ENCODE measurements around the gene GOLGA6A.
A peak's percentile ranks its signal among the peaks of the same experiment; 100 is the strongest.
"Not testable (repeated sequence)": the region's sequence is repeated elsewhere in the genome, so short reads cannot be mapped to it uniquely, and the experiment has no call there.

GOLGA6A gene

DNA sequence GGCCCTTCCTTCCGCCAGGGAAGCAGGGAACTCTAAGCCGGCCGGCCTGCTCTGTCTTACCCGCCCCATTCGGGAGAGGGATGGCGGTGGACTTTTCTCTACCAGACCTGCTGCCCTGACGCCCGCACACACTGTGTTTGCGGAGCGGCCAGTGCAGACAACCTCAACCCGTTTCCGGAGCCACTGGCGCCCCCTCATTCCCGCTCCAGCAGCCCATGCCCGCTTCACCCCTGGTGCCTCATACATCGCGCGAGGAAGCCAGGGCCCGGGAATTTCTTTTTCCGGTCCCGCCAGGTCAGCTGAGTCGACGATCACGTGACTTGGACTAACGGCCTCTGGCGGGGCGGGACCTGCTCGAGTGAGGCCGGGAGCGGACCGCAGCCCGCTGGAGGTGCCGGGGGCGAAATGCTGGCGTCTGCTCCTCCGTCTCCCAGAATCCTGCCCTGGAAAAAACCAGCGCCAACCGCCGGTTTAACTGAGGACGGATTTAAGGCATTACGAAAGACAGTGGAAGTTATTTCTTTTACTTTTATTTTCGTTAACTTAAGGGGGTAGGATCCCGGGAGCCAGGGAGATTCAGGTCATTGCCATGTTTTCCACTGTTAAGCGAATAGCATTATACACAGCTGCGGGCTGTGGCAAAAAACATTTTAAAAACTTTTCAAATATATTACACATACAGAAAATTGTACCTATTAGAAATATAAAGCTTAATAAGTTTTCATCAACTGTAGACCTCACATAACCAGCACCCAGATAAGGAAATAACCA is 17.8 kb upstream of the GOLGA6A start:
- not testable (repeated sequence) for H3K27me3 ChIP-seq (ENCODE audit: control insufficient read depth, insufficient read depth, low read length, poor library complexity, severe bottlenecking); H3K27ac ChIP-seq (ENCODE audit: insufficient read depth, low read depth, low read length, poor library complexity, severe bottlenecking); H3K36me3 ChIP-seq (ENCODE audit: control insufficient read depth, insufficient read depth, low read length); H3K9me3 ChIP-seq (ENCODE audit: control insufficient read depth, low read length); H3K4me1 ChIP-seq (ENCODE audit: control insufficient read depth, insufficient read depth, low read length)
- H3K4me3 ChIP-seq (ENCODE audit: insufficient read depth, low read depth, low read length) = peak overlapping the region; percentile 35
- WGBS, 2 experiments = 15 to 23% methylated on average over 26 to 27 of the region's 45 CpGs

DNA sequence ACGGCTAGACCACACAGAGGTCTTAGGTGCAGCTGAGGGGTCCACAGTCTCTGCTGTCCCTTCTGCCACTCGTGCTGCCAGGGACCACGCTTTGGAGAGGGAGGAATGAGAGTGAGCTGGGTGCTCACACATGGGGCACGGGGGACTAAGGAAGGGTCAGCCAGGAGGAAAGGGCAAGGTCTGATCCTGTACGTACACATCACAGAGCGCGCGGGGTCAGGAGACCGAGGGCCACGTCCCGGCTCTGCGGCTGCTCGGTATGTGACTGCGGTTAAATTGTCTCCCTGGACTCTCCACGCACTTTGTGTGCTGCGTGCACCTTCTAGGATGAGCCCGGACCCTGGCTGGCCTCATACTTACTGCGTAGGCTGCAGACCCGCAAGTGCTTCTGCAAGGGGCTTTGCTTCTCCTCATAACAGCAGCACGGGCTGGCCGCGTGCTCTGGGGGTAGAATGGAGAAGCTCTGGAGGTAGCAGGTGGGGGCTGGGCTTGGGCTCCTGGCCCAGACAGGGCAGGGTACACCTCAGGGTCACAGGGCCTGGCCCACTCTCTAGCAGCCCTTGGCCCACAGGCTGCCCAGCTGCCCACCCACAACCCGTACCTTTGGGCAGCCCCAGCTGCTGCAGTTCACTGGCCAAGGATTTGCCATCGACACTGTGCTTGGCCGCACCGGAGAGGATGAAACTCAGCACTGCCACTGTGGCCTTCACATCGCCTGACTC is 14.6 kb upstream of the GOLGA6A start:
- not testable (repeated sequence) for H3K36me3 ChIP-seq (ENCODE audit: control insufficient read depth, insufficient read depth, low read length); H3K9me3 ChIP-seq (ENCODE audit: control insufficient read depth, low read length); H3K4me1 ChIP-seq (ENCODE audit: control insufficient read depth, insufficient read depth, low read length); H3K27me3 ChIP-seq (ENCODE audit: control insufficient read depth, insufficient read depth, low read length, poor library complexity, severe bottlenecking); H3K4me3 ChIP-seq (ENCODE audit: insufficient read depth, low read depth, low read length); H3K27ac ChIP-seq (ENCODE audit: insufficient read depth, low read depth, low read length, poor library complexity, severe bottlenecking)
- no CpG with 5 or more reads among the region's 27 CpGs for WGBS, 2 experiments

DNA sequence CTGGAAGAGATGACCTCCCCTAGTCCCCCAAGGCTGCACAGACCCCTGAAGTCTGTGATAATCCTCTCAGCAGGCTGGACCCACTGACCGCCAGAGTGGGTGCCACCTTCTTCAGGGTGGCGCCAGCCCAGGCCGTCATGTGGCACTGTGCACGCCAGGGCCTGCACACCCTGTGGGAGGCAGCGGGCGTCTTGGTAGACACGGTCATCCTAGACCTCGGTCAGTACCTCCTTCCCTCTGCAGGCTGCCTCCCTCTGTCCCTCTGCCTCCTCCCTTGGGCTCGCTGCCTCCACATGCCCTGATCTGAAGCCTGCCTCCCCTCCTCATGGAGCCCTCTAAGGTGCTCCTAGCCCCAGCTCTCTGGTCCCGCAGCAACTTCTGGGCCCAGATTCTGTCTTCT is 13.3 kb upstream of the GOLGA6A start:
- H3K4me3 ChIP-seq (ENCODE audit: insufficient read depth, low read depth, low read length); H3K27me3 ChIP-seq (ENCODE audit: control insufficient read depth, insufficient read depth, low read length, poor library complexity, severe bottlenecking); H3K4me1 ChIP-seq (ENCODE audit: control insufficient read depth, insufficient read depth, low read length); H3K27ac ChIP-seq (ENCODE audit: insufficient read depth, low read depth, low read length, poor library complexity, severe bottlenecking); H3K9me3 ChIP-seq (ENCODE audit: control insufficient read depth, low read length); H3K36me3 ChIP-seq (ENCODE audit: control insufficient read depth, insufficient read depth, low read length): not testable (repeated sequence)
- 86 to 92% methylated on average over 6 to 7 of the region's 10 CpGs for WGBS, 2 experiments

DNA sequence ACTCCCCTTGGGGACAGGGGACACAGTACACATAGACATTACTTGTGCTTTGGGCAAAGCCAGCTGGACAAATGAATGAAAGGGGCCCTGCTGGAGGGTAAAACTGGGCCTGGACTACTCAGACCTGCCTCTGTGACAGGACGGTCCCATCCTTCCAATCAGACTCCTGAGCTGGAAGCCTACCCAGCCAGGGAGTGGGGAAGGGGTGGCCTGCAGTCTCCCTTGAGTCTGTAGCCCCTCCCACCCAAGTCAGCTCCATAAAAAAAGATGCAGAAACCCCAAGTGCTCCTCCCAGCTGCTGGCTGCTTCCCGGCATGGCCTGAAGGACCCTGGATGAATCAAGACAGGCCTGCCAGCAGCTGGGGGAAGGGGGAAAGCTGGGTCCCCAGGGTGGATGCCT is 12.2 kb upstream of the GOLGA6A start:
- no CpG with 5 or more reads among the region's 2 CpGs for WGBS, 2 experiments
- not testable (repeated sequence) for H3K27me3 ChIP-seq (ENCODE audit: control insufficient read depth, insufficient read depth, low read length, poor library complexity, severe bottlenecking); H3K4me1 ChIP-seq (ENCODE audit: control insufficient read depth, insufficient read depth, low read length); H3K27ac ChIP-seq (ENCODE audit: insufficient read depth, low read depth, low read length, poor library complexity, severe bottlenecking); H3K9me3 ChIP-seq (ENCODE audit: control insufficient read depth, low read length); H3K4me3 ChIP-seq (ENCODE audit: insufficient read depth, low read depth, low read length); H3K36me3 ChIP-seq (ENCODE audit: control insufficient read depth, insufficient read depth, low read length)

DNA sequence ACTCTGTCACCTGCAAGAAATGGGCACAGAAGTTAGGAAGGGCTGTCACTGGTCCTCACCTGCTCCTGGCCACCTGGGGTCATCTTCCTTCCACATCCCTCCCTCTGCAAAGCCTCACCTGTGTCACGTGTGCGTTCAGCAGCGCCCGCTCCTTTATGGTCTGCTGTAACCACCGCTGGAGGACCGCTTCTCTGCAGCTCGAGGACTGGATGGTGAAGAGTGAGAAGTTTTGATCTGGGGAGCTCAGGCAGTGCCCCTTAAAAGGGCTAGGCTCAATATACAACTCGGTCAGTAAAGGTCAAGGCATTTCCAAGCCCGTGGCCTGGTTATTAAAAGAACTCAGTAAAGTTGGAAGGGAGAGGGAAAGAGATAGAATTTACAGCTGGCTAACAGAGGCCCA is 6.6 kb downstream of the GOLGA6A start:
- 93 to 95% methylated on average over 9 of the region's 9 CpGs for WGBS, 2 experiments
- H3K27ac ChIP-seq (ENCODE audit: insufficient read depth, low read depth, low read length, poor library complexity, severe bottlenecking); H3K36me3 ChIP-seq (ENCODE audit: control insufficient read depth, insufficient read depth, low read length); H3K9me3 ChIP-seq (ENCODE audit: control insufficient read depth, low read length); H3K4me3 ChIP-seq (ENCODE audit: insufficient read depth, low read depth, low read length); H3K4me1 ChIP-seq (ENCODE audit: control insufficient read depth, insufficient read depth, low read length); H3K27me3 ChIP-seq (ENCODE audit: control insufficient read depth, insufficient read depth, low read length, poor library complexity, severe bottlenecking): not testable (repeated sequence)

DNA sequence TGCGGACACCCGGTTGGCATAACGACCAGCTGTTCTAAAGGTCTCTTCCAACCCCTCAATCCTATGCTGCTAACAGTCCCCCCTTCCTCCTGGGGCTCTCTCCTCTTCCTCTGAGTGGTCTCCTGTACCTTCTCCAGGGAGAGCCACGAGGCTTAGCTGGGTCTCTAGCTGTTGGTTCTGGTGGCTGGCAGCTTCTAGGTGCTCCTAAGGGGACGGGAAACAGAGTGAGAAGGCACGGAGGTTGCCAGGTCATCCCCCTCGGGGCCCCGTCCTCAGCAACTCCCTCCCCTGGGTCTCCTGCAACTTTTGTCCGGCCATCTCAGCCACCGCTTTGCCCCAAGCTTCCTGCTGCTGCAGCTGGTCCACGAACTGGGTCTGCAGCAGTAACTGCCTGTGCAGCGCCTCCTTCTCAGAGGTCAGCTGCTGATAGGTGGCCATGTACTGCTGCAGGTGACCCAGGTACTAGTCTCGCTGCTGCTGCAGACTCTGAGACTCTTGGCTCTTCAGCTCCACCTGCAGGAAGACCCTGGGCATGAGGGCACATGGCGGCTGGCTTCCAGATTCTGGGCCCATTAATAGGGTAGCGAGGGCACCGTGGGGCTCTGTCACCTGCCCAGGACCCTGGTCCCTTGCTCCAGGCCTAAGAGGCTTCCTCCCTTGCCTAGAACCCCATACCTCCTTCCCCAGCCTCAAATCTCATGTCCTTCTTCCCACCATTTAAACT is 9.6 kb downstream of the GOLGA6A start:
- H3K27ac ChIP-seq (ENCODE audit: insufficient read depth, low read depth, low read length, poor library complexity, severe bottlenecking); H3K27me3 ChIP-seq (ENCODE audit: control insufficient read depth, insufficient read depth, low read length, poor library complexity, severe bottlenecking); H3K36me3 ChIP-seq (ENCODE audit: control insufficient read depth, insufficient read depth, low read length); H3K4me3 ChIP-seq (ENCODE audit: insufficient read depth, low read depth, low read length); H3K9me3 ChIP-seq (ENCODE audit: control insufficient read depth, low read length); H3K4me1 ChIP-seq (ENCODE audit: control insufficient read depth, insufficient read depth, low read length): not testable (repeated sequence)
- 71 to 74% methylated on average over 9 to 11 of the region's 16 CpGs for WGBS, 2 experiments

DNA sequence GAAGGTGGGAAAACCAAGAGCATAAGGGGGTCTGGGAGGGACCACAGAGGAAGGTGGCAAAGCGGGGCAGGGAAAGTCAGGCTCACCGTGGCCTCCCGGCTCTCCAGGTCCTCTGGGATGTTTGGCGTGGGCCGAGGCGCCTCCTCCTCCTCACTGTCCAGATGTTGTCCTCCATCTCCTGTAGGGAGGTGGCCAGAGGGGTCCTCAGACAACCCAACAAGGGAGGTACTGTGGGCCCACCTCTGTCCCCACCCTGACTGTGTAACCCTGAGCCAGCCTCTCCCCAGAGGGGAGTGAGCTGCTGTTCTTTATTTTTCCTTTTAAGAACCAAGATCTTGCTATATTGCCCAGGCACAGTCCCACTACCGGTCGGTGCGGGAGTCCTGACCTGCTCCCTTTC is 10.2 kb downstream of the GOLGA6A start:
- H3K4me1 ChIP-seq (ENCODE audit: control insufficient read depth, insufficient read depth, low read length); H3K9me3 ChIP-seq (ENCODE audit: control insufficient read depth, low read length); H3K27me3 ChIP-seq (ENCODE audit: control insufficient read depth, insufficient read depth, low read length, poor library complexity, severe bottlenecking); H3K4me3 ChIP-seq (ENCODE audit: insufficient read depth, low read depth, low read length); H3K36me3 ChIP-seq (ENCODE audit: control insufficient read depth, insufficient read depth, low read length); H3K27ac ChIP-seq (ENCODE audit: insufficient read depth, low read depth, low read length, poor library complexity, severe bottlenecking): not testable (repeated sequence)
- WGBS, 2 experiments = no CpG with 5 or more reads among the region's 9 CpGs

DNA sequence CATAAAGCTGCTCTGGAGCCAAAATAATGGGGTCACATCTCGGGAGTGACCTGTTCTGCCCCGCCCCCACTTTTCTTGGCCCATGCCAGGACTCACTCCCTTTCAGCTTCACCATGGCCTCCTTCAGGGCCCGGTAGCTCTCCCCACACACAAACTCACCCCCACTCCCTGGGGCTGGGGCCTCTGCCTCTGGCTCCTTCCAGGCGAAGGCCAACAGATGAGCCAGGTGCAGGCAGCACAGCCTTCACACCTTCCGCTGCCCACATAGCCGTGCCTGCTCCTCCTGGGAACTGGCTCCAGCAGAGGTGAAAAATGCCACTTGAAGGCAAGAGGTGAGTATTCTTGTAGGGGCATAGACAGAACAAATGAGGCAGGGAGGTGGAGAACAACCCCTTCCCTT is 10.7 kb downstream of the GOLGA6A start:
- H3K27me3 ChIP-seq (ENCODE audit: control insufficient read depth, insufficient read depth, low read length, poor library complexity, severe bottlenecking); H3K27ac ChIP-seq (ENCODE audit: insufficient read depth, low read depth, low read length, poor library complexity, severe bottlenecking); H3K4me1 ChIP-seq (ENCODE audit: control insufficient read depth, insufficient read depth, low read length); H3K4me3 ChIP-seq (ENCODE audit: insufficient read depth, low read depth, low read length); H3K36me3 ChIP-seq (ENCODE audit: control insufficient read depth, insufficient read depth, low read length); H3K9me3 ChIP-seq (ENCODE audit: control insufficient read depth, low read length): not testable (repeated sequence)
- 91 to 96% methylated on average over 3 to 4 of the region's 6 CpGs for WGBS, 2 experiments

DNA sequence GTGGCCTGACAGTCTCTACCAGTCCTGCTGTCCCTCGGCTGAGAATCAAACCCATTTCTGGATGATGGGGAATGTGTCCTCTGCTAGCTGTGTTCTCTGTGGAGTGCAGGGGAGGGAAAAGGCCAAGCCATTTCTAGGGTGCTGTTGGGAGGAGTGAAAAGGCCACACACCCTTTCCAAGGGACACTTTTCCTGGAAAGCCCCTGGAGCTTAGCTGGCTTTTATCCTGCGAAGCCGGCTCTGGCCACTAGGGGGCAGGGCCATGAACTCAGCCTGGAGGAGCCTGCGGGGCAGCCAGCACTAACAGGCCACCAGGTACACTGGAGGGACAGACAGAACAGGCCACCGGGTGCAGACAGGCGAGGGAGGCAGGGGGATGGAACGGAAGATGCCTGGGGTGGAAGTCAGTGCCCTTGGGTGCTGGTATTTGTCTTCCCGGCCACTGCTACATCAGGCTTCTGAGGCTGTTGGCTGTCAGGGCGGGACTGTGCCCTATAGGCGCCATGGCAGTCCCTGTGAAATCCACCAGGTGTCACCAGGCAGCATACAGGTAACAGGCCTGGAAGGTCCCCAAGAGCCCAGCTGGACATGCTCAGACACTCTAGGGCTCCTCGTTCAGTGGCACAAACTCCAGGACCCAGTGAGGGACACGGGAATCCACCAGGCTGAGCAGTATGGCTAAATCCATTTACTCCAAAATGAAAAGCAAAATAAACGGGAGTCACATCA is 16.5 kb downstream of the GOLGA6A start:
- H3K9me3 ChIP-seq (ENCODE audit: control insufficient read depth, low read length); H3K4me1 ChIP-seq (ENCODE audit: control insufficient read depth, insufficient read depth, low read length); H3K27me3 ChIP-seq (ENCODE audit: control insufficient read depth, insufficient read depth, low read length, poor library complexity, severe bottlenecking); H3K36me3 ChIP-seq (ENCODE audit: control insufficient read depth, insufficient read depth, low read length); H3K4me3 ChIP-seq (ENCODE audit: insufficient read depth, low read depth, low read length); H3K27ac ChIP-seq (ENCODE audit: insufficient read depth, low read depth, low read length, poor library complexity, severe bottlenecking): not testable (repeated sequence)
- 24 to 33% methylated on average over 5 of the region's 13 CpGs for WGBS, 2 experiments

DNA sequence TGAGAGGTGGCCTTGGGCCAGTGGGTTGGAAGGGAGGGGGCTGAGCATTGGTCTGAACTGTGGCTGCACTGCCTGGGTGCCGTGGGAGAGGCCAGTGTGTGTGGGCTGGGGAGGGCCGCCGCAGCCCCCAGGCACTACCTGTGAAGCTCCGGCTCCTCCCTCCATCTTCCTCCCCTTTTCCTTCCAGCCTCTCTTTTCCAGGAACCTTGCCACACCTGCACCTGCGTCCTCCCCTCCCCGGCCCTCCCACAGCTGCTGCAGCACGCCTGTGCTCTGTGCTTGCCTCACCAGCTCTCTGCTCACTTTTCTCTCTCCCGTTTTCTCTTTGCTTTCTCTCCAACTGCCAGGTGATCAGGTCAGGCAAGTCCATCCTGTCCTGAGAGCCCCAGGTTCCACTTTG is 17.5 kb downstream of the GOLGA6A start:
- not testable (repeated sequence) for H3K36me3 ChIP-seq (ENCODE audit: control insufficient read depth, insufficient read depth, low read length); H3K4me3 ChIP-seq (ENCODE audit: insufficient read depth, low read depth, low read length); H3K27me3 ChIP-seq (ENCODE audit: control insufficient read depth, insufficient read depth, low read length, poor library complexity, severe bottlenecking); H3K9me3 ChIP-seq (ENCODE audit: control insufficient read depth, low read length); H3K27ac ChIP-seq (ENCODE audit: insufficient read depth, low read depth, low read length, poor library complexity, severe bottlenecking); H3K4me1 ChIP-seq (ENCODE audit: control insufficient read depth, insufficient read depth, low read length)
- WGBS, 2 experiments = 86 to 89% methylated on average over 8 of the region's 8 CpGs
